Spleen (tissue), 11 donors: Measurements from ENCODE around the gene DRC3. TPM values are rescaled to one million over a fixed set of nuclear protein-coding genes. Genes with fewer than 3 reads are reported as not detected.

ENCODE experiments used
- DNase-seq: peaks from one replicate; pipeline ENCODE4 v3.0.0-alpha.2; 2020
- H3K27ac ChIP-seq, 8 donors: fragments of 200-600 bp; sonication (generic) in 7 of 8; 1 replicate in 4 of 8; 2 replicates in 4 of 8; pipeline versions ENCODE4 v1.5.0 to v1.8.0; 2016 to 2021; ENCODE audit warnings: inconsistent platforms in 4 of 8, mild to moderate bottlenecking in 4 of 8, moderate library complexity in 1 of 8
- H3K27me3 ChIP-seq, 7 donors: fragments of 200-600 bp; sonication (generic) in 6 of 7; replicated peaks in 1 of 7; 1 replicate in 4 of 7; 2 replicates in 3 of 7; pipeline versions ENCODE4 v1.5.0 to v1.8.0; 2016 to 2021; ENCODE audit warnings: inconsistent platforms in 3 of 7, mild to moderate bottlenecking in 1 of 7
- H3K36me3 ChIP-seq, 6 donors: fragments of 200-600 bp; sonication (generic) in 5 of 6; 1 replicate in 4 of 6; 2 replicates in 2 of 6; pipeline versions ENCODE4 v1.5.0 to v1.8.0; 2016 to 2021; ENCODE audit warnings: inconsistent platforms in 2 of 6
- H3K4me1 ChIP-seq, 6 donors: fragments of 200-600 bp; sonication (generic) in 5 of 6; 1 replicate in 3 of 6; 2 replicates in 3 of 6; pipeline versions ENCODE4 v1.5.0 to v1.8.0; 2016 to 2021; ENCODE audit warnings: inconsistent platforms in 3 of 6
- H3K4me3 ChIP-seq, 8 donors: fragments of 200-600 bp; sonication (generic) in 7 of 8; 1 replicate in 4 of 8; 2 replicates in 4 of 8; pipeline versions ENCODE4 v1.5.0 to v1.8.0; 2016 to 2021; ENCODE audit warnings: inconsistent platforms in 4 of 8, mild to moderate bottlenecking in 4 of 8, moderate library complexity in 2 of 8
- H3K9me3 ChIP-seq, 8 donors: fragments of 200-600 bp; sonication (generic) in 7 of 8; 1 replicate in 4 of 8; 2 replicates in 4 of 8; pipeline versions ENCODE4 v1.5.0 to v1.8.0; 2016 to 2021; ENCODE audit warnings: inconsistent platforms in 4 of 8
- CTCF ChIP-seq, 11 experiments: fragments of 200-600 bp in 7 of 11; fragments of 450-650 bp in 4 of 11; sonication (generic) in 4 of 11; IDR thresholded peaks in 8 of 11; conservative IDR thresholded peaks in 3 of 11; 1 replicate in 7 of 11; 2 replicates in 4 of 11; pipeline versions ENCODE4 v1.4.0 to v1.8.0; 2016 to 2021; ENCODE audit warnings: antibody characterized with exemption in 11 of 11, inconsistent platforms in 4 of 11, mild to moderate bottlenecking in 1 of 11
- POLR2A ChIP-seq, 3 donors: fragments of 450-650 bp; IDR thresholded peaks; one replicate each; pipeline ENCODE4 v1.5.1; 2017; ENCODE audit warnings: antibody characterized with exemption in 3 of 3, mild to moderate bottlenecking in 1 of 3
- POLR2AphosphoS5 ChIP-seq, 3 donors: sonication (generic); formaldehyde crosslinking; IDR thresholded peaks; one replicate each; pipeline ENCODE4 v1.5.1; 2017; ENCODE audit warnings: antibody characterized with exemption in 3 of 3
- WGBS, 5 donors: extraction: QIAGEN DNeasy Blood & Tissue Kit in 3 of 5; methylation state at CpG; one replicate each; pipeline versions ENCODE4 v1.1.5 to v1.1.7; 2013 to 2018; 5-methylcytosine and 5-hydroxymethylcytosine counted together
- intact Hi-C: fragments of 100-400 bp; cut with DNase I; formaldehyde crosslinking; loops from one replicate; pipeline ENCODE4 v1.15.0; 2023; ENCODE audit warnings: low total_unique reads
- polyA plus RNA-seq, 3 donors: library from polyadenylated mRNA; stranded (reverse); fragments of 200-250 nt; gene quantifications; one replicate each; pipeline ENCODE4 v1.2.1, GENCODE V29; 2013
- total RNA-seq, 7 donors: library from RNA; depleted of rRNA in 3 of 7; stranded (reverse); fragments of >200 nt in 3 of 7; fragmentation: NEBNext Ultra II Directional in 4 of 7; extraction: Animal tissue kit (Norgen Biotek cat#: 25700) in 4 of 7; gene quantifications; one replicate each; pipeline versions ENCODE4 v1.1.0 to v1.2.1, GENCODE V29; 2016 to 2021
- donor health status: healthy with polysubstance abuse.
- donor health status: DM: no; HTN: no; CAD: no; lungs with moderate emphysema.
- donor health status: DM: no; HTN: no; CAD: no.
- donor health status: Bipolar disorder and iron deficiency.
- donor health status: healthy.
- donor health status: DM: no; HTN: no; CAD: no.
- donor health status: DM: yes; HTN: yes; CAD: no.

DRC3 gene
- total and polyA plus RNA-seq, 10 donors = 0.37 to 7.3 (median 2.3) TPM

DNA sequence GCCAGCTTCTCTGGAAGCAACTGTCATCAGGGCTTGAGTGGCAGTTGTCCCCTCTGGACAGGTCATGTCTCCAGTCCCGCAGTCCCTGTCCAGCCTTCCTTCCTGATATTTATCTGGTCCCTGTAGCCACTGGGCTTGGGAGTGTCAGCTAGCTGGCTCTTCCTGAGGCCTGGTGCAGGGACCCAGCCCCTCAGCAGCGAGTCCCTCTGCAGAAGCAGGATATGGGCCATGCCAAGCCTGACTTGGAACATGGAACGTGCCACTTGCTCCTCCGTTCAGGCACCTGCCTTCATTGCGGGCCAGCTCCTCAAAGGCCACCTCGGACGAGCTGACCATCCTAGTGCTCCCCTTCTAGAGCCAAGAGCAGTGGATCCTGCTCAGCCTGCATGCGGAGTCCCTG is 26.3 kb downstream of the DRC3 start:
- no peak for DNase-seq
- Histone ChIP-seq H3K4me1 (no peaks in the 10 kb centered on the region), H3K9me3 (no peaks in the 10 kb centered on the region), H3K4me3 (no peak overlapping the region), H3K27me3 (no peaks in the 10 kb centered on the region), H3K27ac (no peak overlapping the region), H3K36me3 (no peaks in the 10 kb centered on the region)
- WGBS, 5 donors = 87 to 96% (median 93%) methylated on average over 7 to 8 of the region's 8 CpGs
- TF ChIP-seq POLR2A (IDR thresholded peaks at IDR 0.05) (no peak), POLR2AphosphoS5 (IDR thresholded peaks at IDR 0.05) (no peak), CTCF (IDR thresholded peaks at IDR 0.05 in 8 of 11, conservative IDR thresholded peaks at IDR 0.05 in 3 of 11) (no peak)
- intact Hi-C loops = no loop called here

GRCh38 chr17:17999364-18000029 is 26.8 kb downstream of the DRC3 start:
- no peaks in the 10 kb centered on the region for H3K4me1 ChIP-seq
- intact Hi-C loops = no loop called here
- no peak overlapping the region for H3K4me3 ChIP-seq
- no peaks in the 10 kb centered on the region for H3K27me3 ChIP-seq
- H3K36me3 ChIP-seq = peaks cover 0 to 3% (median 0%) of the 10 kb centered on the region in 6 donors
- no peaks in the 10 kb centered on the region for H3K9me3 ChIP-seq
- DNase-seq = no peak
- 85 to 92% (median 90%) methylated on average over 9 of the region's 9 CpGs for WGBS, 5 donors
- TF ChIP-seq CTCF (IDR thresholded peaks at IDR 0.05 in 8 of 11, conservative IDR thresholded peaks at IDR 0.05 in 3 of 11) (no peak), POLR2A (IDR thresholded peaks at IDR 0.05) (no peak), POLR2AphosphoS5 (IDR thresholded peaks at IDR 0.05) (no peak)
- H3K27ac ChIP-seq = no peak overlapping the region

- DNase-seq = no peak
- TF ChIP-seq CTCF (IDR thresholded peaks at IDR 0.05 in 8 of 11, conservative IDR thresholded peaks at IDR 0.05 in 3 of 11) (no peak), POLR2A (IDR thresholded peaks at IDR 0.05) (no peak), POLR2AphosphoS5 (IDR thresholded peaks at IDR 0.05) (no peak)
- intact Hi-C loops = no loop called here
- no peaks in the 10 kb centered on the region for H3K9me3 ChIP-seq
- no peak overlapping the region for H3K4me3 ChIP-seq
- 84 to 92% (median 87%) methylated on average over 8 of the region's 8 CpGs for WGBS, 5 donors
- peaks cover 0 to 8% (median 0%) of the 10 kb centered on the region in 6 donors for H3K36me3 ChIP-seq
- H3K27ac ChIP-seq = no peak overlapping the region
- no peaks in the 10 kb centered on the region for H3K4me1 ChIP-seq
- no peaks in the 10 kb centered on the region for H3K27me3 ChIP-seq
Observed at GRCh38 chr17:18000030-18000408, 27.4 kb downstream of the DRC3 start.

- no peak overlapping the region for H3K27ac ChIP-seq
- TF ChIP-seq POLR2A (IDR thresholded peaks at IDR 0.05) (no peak), CTCF (IDR thresholded peaks at IDR 0.05 in 8 of 11, conservative IDR thresholded peaks at IDR 0.05 in 3 of 11) (no peak), POLR2AphosphoS5 (IDR thresholded peaks at IDR 0.05) (no peak)
- no peaks in the 10 kb centered on the region for H3K4me1 ChIP-seq
- peaks cover 0 to 27% (median 9%) of the 10 kb centered on the region in 6 donors for H3K36me3 ChIP-seq
- no peaks in the 10 kb centered on the region for H3K27me3 ChIP-seq
- no peaks in the 10 kb centered on the region for H3K9me3 ChIP-seq
- DNase-seq = no peak
- no peak overlapping the region for H3K4me3 ChIP-seq
- intact Hi-C loops = no loop called here
- 91 to 98% (median 96%) methylated on average over 2 of the region's 2 CpGs for WGBS, 5 donors
Observed at GRCh38 chr17:18002171-18002570, 29.5 kb downstream of the DRC3 start.
